NCI-H2227 (cell line): ENCODE measurements around the gene ATXN1.
"Not testable (repeated sequence)": the region's sequence is repeated elsewhere in the genome, so short reads cannot be mapped to it uniquely, and the experiment has no call there.

Experiments used
- DNase-seq: peaks from one replicate; lab custom pipeline; 2025; ENCODE audit not compliant: unreplicated experiment; lab: John Stamatoyannopoulos, UW

Gene ATXN1

GRCh38 chr6:16725145-16725864 is 36.0 kb downstream of the ATXN1 start:
- DNase-seq: no peak

- no peak for DNase-seq
Observed at GRCh38 chr6:16723826-16724225, 37.4 kb downstream of the ATXN1 start.

GRCh38 chr6:16723402-16723801 is 37.9 kb downstream of the ATXN1 start:
- DNase-seq: no peak

- DNase-seq: no peak
Observed at GRCh38 chr6:16722630-16723029, 38.6 kb downstream of the ATXN1 start.

DNA sequence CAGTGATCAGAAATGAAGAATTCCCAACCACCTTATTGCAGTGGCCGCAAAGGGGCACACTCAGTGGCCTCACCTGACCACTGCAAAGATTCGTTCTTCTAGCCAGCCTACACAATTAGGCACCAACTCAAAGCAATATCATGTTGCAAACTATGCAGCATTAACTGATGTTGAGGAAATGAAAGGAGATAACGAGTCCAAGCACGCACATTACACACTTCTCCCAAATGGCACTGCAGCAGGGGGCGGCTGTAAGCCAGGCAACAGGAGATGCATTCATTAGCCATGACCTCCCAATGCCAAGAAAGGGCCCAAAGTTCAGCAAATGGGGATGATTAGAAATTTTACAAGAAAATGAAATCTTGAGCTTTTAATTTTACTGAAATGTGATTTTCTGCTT is 39.3 kb downstream of the ATXN1 start:
- DNase-seq: no peak

DNA sequence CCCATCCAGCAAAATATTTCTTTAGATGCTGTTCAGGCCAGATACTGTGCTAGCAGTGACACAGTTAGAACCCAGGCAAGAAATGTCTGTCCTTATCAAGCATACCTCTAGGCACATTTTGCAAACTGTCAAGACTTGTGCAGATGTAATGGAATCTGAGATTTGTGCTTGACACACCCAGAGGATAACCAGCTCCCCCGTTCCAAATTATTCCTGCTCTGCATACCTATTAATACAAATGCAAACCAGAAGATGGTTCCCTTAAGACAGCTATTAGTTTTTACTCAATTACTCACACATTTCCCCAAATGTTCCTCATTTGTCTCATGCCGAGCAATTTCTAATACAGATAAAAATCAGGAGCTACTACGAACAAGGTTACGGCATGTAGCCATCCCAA is 40.4 kb downstream of the ATXN1 start:
- no peak for DNase-seq

GRCh38 chr6:16719488-16719887 is 41.8 kb downstream of the ATXN1 start:
- no peak for DNase-seq

DNA sequence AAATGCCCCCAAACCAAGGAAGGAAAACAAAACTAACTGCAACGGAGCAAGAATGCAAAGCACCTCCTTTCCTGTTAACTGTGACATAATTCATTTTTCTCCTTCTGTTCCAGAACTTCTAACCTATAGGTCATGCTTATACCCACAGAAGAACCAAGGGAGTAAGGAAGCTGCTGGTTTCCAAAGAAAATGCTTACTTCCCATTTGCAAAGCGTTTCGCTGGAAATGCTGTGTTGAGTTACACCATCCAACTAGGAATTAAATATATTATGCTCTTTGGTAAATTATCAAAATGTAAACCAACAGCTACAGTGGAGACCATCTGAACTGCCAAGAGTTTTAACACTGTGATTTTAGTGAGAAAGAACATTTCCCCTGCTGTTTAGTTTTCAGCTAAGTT is 42.9 kb downstream of the ATXN1 start:
- no peak for DNase-seq

- no peak for DNase-seq
Observed at GRCh38 chr6:16717275-16717942, 43.9 kb downstream of the ATXN1 start.

GRCh38 chr6:16716321-16716858 is 44.9 kb downstream of the ATXN1 start:
- DNase-seq: no peak

DNA sequence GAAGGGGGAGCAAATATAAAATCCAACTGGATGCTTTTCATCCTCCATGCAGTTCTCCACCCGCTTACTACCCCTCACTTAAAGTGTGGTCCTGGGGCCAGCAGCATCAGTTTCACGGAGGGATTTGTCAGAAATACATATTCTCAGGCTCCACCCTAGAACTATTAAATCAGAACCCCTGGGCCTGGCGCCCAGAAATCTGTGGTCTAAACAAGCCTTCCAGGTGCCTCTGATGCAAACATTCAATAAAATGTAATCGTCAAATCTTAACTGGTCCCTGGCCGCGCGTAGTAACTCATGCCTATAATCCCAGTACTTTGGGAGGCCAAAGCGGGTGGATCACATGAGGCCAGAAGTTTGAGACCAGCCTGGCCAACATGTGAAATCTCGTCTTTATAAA is 47.7 kb downstream of the ATXN1 start:
- DNase-seq: no peak

GRCh38 chr6:16712931-16713484 is 48.3 kb downstream of the ATXN1 start:
- DNase-seq: no peak

- DNase-seq: no peak
Observed at GRCh38 chr6:16712255-16712930, 48.9 kb downstream of the ATXN1 start.

DNA sequence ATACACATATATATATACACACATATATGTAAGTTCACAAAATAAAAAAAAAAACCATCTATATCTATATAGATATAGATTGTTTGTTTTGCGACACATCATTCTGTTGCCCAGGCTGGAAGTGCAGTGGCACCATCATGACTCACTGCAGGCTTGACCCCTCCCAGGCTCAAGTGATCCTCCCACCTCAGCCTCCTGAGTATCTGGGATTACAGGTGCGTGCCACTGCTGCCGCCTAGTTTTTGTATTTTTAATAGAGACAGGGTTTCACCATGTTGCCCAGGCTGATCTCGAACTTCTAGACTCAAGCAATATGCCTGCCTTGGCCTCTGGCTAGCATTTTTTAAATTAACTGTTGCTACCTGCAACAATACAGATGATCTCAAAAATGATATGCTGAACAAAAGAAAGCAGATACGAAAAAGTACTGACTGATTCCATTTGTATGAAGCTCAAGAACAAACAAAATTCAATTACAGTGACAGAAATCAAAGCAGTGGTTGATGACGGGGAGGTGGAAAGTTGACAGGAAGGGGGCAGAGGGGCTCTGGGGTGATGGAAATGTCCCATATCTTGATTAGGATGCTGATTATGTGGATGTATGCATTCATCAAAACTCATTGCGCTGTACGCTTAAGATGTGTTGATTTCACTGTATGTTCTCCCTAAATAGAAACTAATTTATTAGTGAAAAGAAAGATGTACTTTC is 49.6 kb downstream of the ATXN1 start:
- DNase-seq: no peak

DNA sequence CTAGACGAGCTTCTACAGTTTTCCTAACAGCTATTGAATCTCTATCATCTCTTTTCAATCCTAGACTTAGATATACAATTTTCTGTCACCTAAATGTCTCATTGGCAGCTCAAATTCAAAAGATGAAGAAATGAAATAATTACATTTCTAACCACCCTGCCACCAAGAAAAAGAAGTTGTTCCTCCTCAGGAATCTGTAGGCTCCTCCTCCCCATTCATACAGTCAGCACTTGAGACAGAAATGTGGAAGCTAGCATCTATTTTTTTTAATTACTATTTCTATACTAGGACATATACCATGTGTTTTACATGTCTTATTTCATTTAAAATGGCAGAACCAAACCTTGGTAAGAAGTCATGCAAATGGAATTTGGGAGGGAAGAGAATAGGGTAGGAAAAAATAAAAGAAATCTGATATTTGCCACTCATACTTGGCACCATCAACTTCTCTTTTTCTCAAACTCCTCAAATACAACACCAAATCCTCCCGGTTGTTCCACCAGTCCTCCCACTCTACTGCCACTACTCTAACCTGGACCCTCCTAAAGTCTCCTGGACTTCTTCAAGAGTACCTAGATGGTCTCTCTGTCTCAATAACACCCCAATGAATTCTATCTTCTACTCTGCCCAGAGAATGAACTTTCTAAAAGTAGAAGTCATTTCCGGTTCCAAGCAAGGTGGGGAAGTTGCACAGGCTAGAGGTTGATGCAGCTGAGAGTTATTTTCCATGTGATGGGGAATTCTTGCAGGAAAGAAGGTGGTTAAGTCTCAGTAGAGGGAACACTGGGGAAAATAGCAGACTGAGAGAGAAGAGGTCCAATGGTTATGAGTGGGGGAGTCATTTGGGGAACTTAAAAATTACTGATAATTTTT is 54.1 kb downstream of the ATXN1 start:
- no peak for DNase-seq

DNA sequence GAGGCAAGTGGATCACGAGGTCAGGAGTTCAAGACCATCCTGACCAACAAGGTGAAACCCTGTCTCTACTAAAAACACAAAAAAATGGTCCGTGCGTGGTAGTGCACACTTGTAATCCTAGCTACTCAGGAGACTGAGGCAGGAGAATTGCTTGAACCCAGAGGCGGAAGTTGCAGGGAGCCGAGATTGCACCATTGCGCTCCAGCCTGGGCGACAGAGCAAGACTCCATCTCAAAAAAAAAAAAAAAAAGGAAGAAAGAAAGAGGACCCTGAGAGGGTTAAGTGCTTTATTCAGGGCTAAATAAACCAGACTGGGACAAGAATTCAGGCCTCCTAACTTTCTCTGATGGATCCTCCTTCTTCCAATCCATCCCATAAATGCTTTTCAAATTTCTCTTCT is 54.8 kb downstream of the ATXN1 start:
- not testable (repeated sequence) for DNase-seq

GRCh38 chr6:16706029-16706428 is 55.2 kb downstream of the ATXN1 start:
- DNase-seq: no peak

DNA sequence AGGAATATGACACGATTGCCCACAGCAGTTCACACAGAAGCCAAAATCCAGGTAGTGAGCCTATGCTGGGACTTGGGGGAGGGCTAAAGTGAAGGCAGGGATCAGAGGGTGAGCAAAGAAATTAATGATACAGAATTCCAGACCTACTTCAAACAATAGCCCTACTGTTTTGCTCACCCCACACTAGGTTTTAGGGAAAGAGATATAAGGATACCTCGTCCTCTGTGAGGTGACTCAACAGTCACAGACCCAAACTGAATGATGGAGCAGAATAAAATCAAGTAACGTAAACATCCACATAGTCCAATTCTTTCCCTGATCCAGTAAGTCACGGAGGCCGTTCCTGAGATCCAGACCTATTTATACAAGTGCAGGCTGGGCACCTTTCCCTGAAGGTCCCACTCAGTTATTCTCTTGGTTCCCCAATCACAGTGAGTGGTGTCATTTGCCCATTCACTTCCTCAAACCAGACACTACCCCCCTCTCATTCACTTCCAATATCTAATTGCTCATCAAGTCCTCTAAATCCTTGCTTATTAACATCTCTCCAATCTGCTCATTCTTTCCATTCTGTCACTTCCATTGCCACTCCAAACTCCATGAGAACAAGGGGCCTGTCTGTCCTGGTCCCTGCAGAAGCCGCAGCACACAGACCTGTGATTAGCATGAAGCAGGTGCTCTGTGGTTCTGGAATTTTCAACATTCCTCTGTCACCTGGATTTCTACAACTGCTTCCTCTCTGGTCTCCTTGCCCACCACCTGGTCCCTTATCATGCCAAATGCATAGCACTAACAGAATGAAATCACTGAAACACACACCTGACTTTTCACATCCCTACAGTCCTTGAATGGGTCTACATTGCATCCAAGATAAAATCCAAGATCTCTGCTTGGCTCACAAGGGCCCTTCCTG is 55.9 kb downstream of the ATXN1 start:
- DNase-seq: no peak

DNA sequence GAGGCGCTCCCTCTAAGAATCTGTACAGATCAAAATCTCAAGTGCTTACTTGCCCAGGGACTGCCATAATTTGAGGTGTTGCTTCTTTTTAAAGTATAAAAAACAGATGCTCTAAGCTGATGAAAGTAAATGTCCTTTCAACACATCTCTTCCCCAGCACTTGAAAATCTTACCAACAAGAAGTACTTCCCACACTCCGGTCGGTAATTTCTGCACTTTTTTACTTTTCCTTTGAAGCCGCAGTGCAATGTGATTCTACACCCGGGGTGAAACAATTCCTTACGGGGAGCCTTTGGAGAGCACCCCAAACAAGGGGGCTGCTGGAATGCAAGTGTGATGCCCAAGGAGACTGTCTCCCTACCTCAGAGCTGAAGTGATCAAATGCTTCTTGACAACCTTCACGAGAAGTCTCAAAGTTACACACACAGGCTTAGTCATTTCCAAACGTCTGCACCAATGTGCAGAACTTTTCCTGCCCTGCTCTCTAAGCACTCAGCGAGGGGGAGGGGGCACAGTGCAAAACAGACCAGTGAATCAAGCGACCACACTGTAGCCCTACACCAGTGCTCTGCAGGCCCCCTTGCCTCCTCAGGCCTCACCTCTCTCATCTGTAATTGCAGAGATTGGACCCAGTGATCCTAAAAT is 56.7 kb downstream of the ATXN1 start:
- no peak for DNase-seq
